Rectal smooth muscle tissue (tissue), 1 donor: ENCODE results near the gene ECD.

Experiments used
- H3K27ac ChIP-seq: one replicate; pipeline ENCODE4 v1.7.0; 2013; ENCODE audit warnings: low read depth, low read length, inconsistent platforms
- H3K27me3 ChIP-seq: one replicate; pipeline ENCODE4 v1.7.0; 2013; ENCODE audit warnings: low read length; ENCODE audit not compliant: control insufficient read depth, insufficient read depth
- H3K36me3 ChIP-seq: one replicate; pipeline ENCODE4 v1.7.0; 2013; ENCODE audit warnings: low read length; ENCODE audit not compliant: control insufficient read depth, insufficient read depth
- H3K4me1 ChIP-seq: one replicate; pipeline ENCODE4 v1.7.0; 2013; ENCODE audit warnings: low read length; ENCODE audit not compliant: control insufficient read depth, insufficient read depth
- H3K4me3 ChIP-seq: one replicate; pipeline ENCODE4 v1.7.0; 2013; ENCODE audit warnings: low read length
- H3K9ac ChIP-seq: one replicate; pipeline ENCODE4 v1.7.0; 2013; ENCODE audit warnings: low read length

ECD gene

GRCh38 chr10:73167783-73168464 lies at the start of gene ECD, which contains the start of gene FAM149B1:
ECD (minus strand) TSS chr10:73168008; CDS start chr10:73163937, 4,071 bp downstream.
FAM149B1 (plus strand) TSS chr10:73168119; CDS start chr10:73168340, 221 bp downstream.
- Histone ChIP-seq H3K36me3 (peaks cover 4% of the 10 kb centered on the region), H3K4me3 (peak within 1 kb of the TSS; percentile 100), H3K27me3 (no peaks in the 10 kb centered on the region), H3K27ac (peak within 1 kb of the TSS; percentile 98), H3K4me1 (peaks cover 14% of the 10 kb centered on the region), H3K9ac (peak within 1 kb of the TSS; percentile 99)

- no peak overlapping the region for H3K4me3 ChIP-seq
- no peak overlapping the region for H3K27ac ChIP-seq
- H3K9ac ChIP-seq: no peak overlapping the region
- peaks cover 8% of the 10 kb centered on the region for H3K36me3 ChIP-seq
- H3K27me3 ChIP-seq: no peaks in the 10 kb centered on the region
- H3K4me1 ChIP-seq: no peaks in the 10 kb centered on the region
These were observed 47.9 kb upstream of the ECD start for GRCh38 chr10:73215749-73216148.

GRCh38 chr10:73211106-73211811 lies 43.5 kb upstream of the ECD start:
- Histone ChIP-seq H3K9ac (no peak overlapping the region), H3K27ac (no peak overlapping the region), H3K27me3 (no peaks in the 10 kb centered on the region), H3K4me3 (no peak overlapping the region), H3K36me3 (peaks cover 2% of the 10 kb centered on the region), H3K4me1 (no peaks in the 10 kb centered on the region)

GRCh38 chr10:73210395-73211105 lies 42.7 kb upstream of the ECD start:
- Histone ChIP-seq H3K9ac (no peak overlapping the region), H3K4me3 (no peak overlapping the region), H3K27ac (no peak overlapping the region), H3K27me3 (no peaks in the 10 kb centered on the region), H3K4me1 (no peaks in the 10 kb centered on the region), H3K36me3 (peaks cover 2% of the 10 kb centered on the region)

GRCh38 chr10:73209705-73210104 lies 41.9 kb upstream of the ECD start:
- Histone ChIP-seq H3K27me3 (no peaks in the 10 kb centered on the region), H3K4me1 (no peaks in the 10 kb centered on the region), H3K9ac (no peak overlapping the region), H3K27ac (no peak overlapping the region), H3K4me3 (no peak overlapping the region), H3K36me3 (peaks cover 2% of the 10 kb centered on the region)

- H3K4me3 ChIP-seq: no peak overlapping the region
- no peak overlapping the region for H3K9ac ChIP-seq
- no peaks in the 10 kb centered on the region for H3K4me1 ChIP-seq
- peaks cover 2% of the 10 kb centered on the region for H3K36me3 ChIP-seq
- H3K27me3 ChIP-seq: no peaks in the 10 kb centered on the region
- H3K27ac ChIP-seq: no peak overlapping the region
These were observed 40.1 kb upstream of the ECD start for GRCh38 chr10:73207883-73208282.

- Histone ChIP-seq H3K4me3 (no peak overlapping the region), H3K9ac (no peak overlapping the region), H3K27me3 (no peaks in the 10 kb centered on the region), H3K36me3 (peaks cover 2% of the 10 kb centered on the region), H3K27ac (no peak overlapping the region), H3K4me1 (no peaks in the 10 kb centered on the region)
These were observed 38.6 kb upstream of the ECD start for GRCh38 chr10:73206385-73206784.

GRCh38 chr10:73205890-73206289 lies 38.1 kb upstream of the ECD start:
- H3K36me3 ChIP-seq: peaks cover 2% of the 10 kb centered on the region
- H3K4me3 ChIP-seq: no peak overlapping the region

GRCh38 chr10:73205081-73205480 lies 37.3 kb upstream of the ECD start:
- peaks cover 2% of the 10 kb centered on the region for H3K36me3 ChIP-seq
- H3K27ac ChIP-seq: no peak overlapping the region
- H3K27me3 ChIP-seq: no peaks in the 10 kb centered on the region
- no peak overlapping the region for H3K4me3 ChIP-seq
- H3K4me1 ChIP-seq: no peaks in the 10 kb centered on the region
- no peak overlapping the region for H3K9ac ChIP-seq

More at GRCh38 chr10:73205890-73206289, 38.1 kb upstream of the ECD start:
- no peaks in the 10 kb centered on the region for H3K4me1 ChIP-seq
- no peaks in the 10 kb centered on the region for H3K27me3 ChIP-seq
- H3K9ac ChIP-seq: no peak overlapping the region
- H3K27ac ChIP-seq: no peak overlapping the region

GRCh38 chr10:73190188-73190587 lies 22.4 kb upstream of the ECD start:
- H3K9ac ChIP-seq: no peak overlapping the region
- H3K27ac ChIP-seq: no peak overlapping the region
- H3K27me3 ChIP-seq: no peaks in the 10 kb centered on the region
- no peaks in the 10 kb centered on the region for H3K4me1 ChIP-seq
- H3K36me3 ChIP-seq: no peaks in the 10 kb centered on the region
- H3K4me3 ChIP-seq: no peak overlapping the region

GRCh38 chr10:73186266-73186665 lies 18.5 kb upstream of the ECD start:
- H3K36me3 ChIP-seq: peaks cover 2% of the 10 kb centered on the region
- no peak overlapping the region for H3K9ac ChIP-seq
- H3K27ac ChIP-seq: no peak overlapping the region
- no peaks in the 10 kb centered on the region for H3K27me3 ChIP-seq
- H3K4me3 ChIP-seq: no peak overlapping the region
- no peaks in the 10 kb centered on the region for H3K4me1 ChIP-seq

- Histone ChIP-seq H3K27me3 (no peaks in the 10 kb centered on the region), H3K4me1 (no peaks in the 10 kb centered on the region), H3K4me3 (no peak overlapping the region), H3K36me3 (peaks cover 2% of the 10 kb centered on the region), H3K9ac (no peak overlapping the region), H3K27ac (no peak overlapping the region)
These were observed 16.0 kb upstream of the ECD start for GRCh38 chr10:73183667-73184281.
